Lower lobe of right lung (tissue), 2 donors: ENCODE results near the gene RPA1. TPM values are rescaled to one million over a fixed set of nuclear protein-coding genes. Genes with fewer than 3 reads are reported as not detected.
"Not testable (repeated sequence)": the region's sequence is repeated elsewhere in the genome, so short reads cannot be mapped to it uniquely, and the experiment has no call there.

Experiments
- ATAC-seq, 2 donors: fragments of 200-7000 bp; cut with Tn5 transposase; one replicate each; pipeline ENCODE4 v1.9.1; 2020 to 2022; ENCODE audit warnings: mild to moderate bottlenecking in 2 of 2, moderate library complexity in 2 of 2
- DNase-seq: peaks from one replicate; pipeline ENCODE4 v3.0.0-alpha.2; 2020
- H3K27ac ChIP-seq: fragments of 200-600 bp; one replicate; pipeline ENCODE4 v1.8.0; 2022
- H3K27me3 ChIP-seq: fragments of 200-600 bp; one replicate; pipeline ENCODE4 v1.8.0; 2022; ENCODE audit warnings: low read depth
- H3K36me3 ChIP-seq: fragments of 200-600 bp; one replicate; pipeline ENCODE4 v1.8.0; 2022; ENCODE audit warnings: mild to moderate bottlenecking
- H3K4me1 ChIP-seq: fragments of 200-600 bp; one replicate; pipeline ENCODE4 v1.8.0; 2022
- H3K4me3 ChIP-seq: fragments of 200-600 bp; one replicate; pipeline ENCODE4 v1.8.0; 2022; ENCODE audit warnings: mild to moderate bottlenecking
- H3K9me3 ChIP-seq: fragments of 200-600 bp; one replicate; pipeline ENCODE4 v1.8.0; 2022
- CTCF ChIP-seq: fragments of 200-600 bp; IDR thresholded peaks from one replicate; pipeline ENCODE4 v1.8.0; 2022; ENCODE audit warnings: antibody characterized with exemption, mild to moderate bottlenecking
- intact Hi-C: fragments of 100-400 bp; cut with DNase I; formaldehyde crosslinking; loops from one replicate; pipeline ENCODE4 v1.11.0; 2022
- total RNA-seq: library from RNA; stranded (reverse); fragmentation: NEBNext Ultra II Directional; extraction: Animal tissue kit (Norgen Biotek cat#: 25700); gene quantifications from one replicate; pipeline ENCODE4 v1.2.1, GENCODE V29; 2021
- donor health status: DM: no; HTN: yes; CAD: no; lungs with severe emphysema.

The RPA1 gene
- total RNA-seq, 1 donor from 2014 or later: 67.1 TPM

GRCh38 chr17:1890758-1891450, 61.1 kb downstream of the RPA1 start:
- Histone ChIP-seq H3K4me3 (no peak overlapping the region), H3K36me3 (peaks cover 99% of the 10 kb centered on the region)

GRCh38 chr17:1894753-1895339, 65.0 kb downstream of the RPA1 start:
- H3K9me3 ChIP-seq: no peaks in the 10 kb centered on the region
- intact Hi-C loops: no loop called here
- TF ChIP-seq CTCF: no peak
- no peaks in the 10 kb centered on the region for H3K4me1 ChIP-seq
- no peak overlapping the region for H3K4me3 ChIP-seq
- peaks cover 97% of the 10 kb centered on the region for H3K36me3 ChIP-seq
- H3K27me3 ChIP-seq: no peaks in the 10 kb centered on the region
- no peak overlapping the region for H3K27ac ChIP-seq
- peak; percentile 93 for ATAC-seq
- DNase-seq: peak; percentile 66

More at GRCh38 chr17:1890758-1891450, 61.1 kb downstream of the RPA1 start:
- no peak for TF ChIP-seq CTCF
- no peak for ATAC-seq
- DNase-seq: no peak
- no peaks in the 10 kb centered on the region for H3K9me3 ChIP-seq
- no peak overlapping the region for H3K27ac ChIP-seq
- no peaks in the 10 kb centered on the region for H3K4me1 ChIP-seq
- intact Hi-C loops: no loop called here
- H3K27me3 ChIP-seq: no peaks in the 10 kb centered on the region

GRCh38 chr17:1895479-1895878, 65.7 kb downstream of the RPA1 start:
- intact Hi-C loops, H3K9me3 ChIP-seq, ATAC-seq, H3K4me3 ChIP-seq, DNase-seq, H3K4me1 ChIP-seq, H3K27me3 ChIP-seq, H3K27ac ChIP-seq: not testable (repeated sequence)
- peaks cover 90% of the 10 kb centered on the region for H3K36me3 ChIP-seq

GRCh38 chr17:1896243-1897104, 66.7 kb downstream of the RPA1 start:
- Histone ChIP-seq H3K36me3 (peaks cover 80% of the 10 kb centered on the region), H3K4me3 (no peak overlapping the region), H3K27ac (no peak overlapping the region), H3K9me3 (no peaks in the 10 kb centered on the region), H3K4me1 (no peaks in the 10 kb centered on the region), H3K27me3 (no peaks in the 10 kb centered on the region)
- TF ChIP-seq CTCF: no peak
- ATAC-seq (no peak), DNase-seq (no peak)
- intact Hi-C loops: no loop called here

- no peak for ATAC-seq
- Histone ChIP-seq H3K9me3 (no peaks in the 10 kb centered on the region), H3K27ac (no peak overlapping the region), H3K4me1 (no peaks in the 10 kb centered on the region), H3K4me3 (no peak overlapping the region), H3K27me3 (no peaks in the 10 kb centered on the region), H3K36me3 (peaks cover 73% of the 10 kb centered on the region)
- TF ChIP-seq CTCF: no peak
- no peak for DNase-seq
- intact Hi-C loops: no loop called here
Observed at GRCh38 chr17:1897105-1897656, 67.4 kb downstream of the RPA1 start.
